NT2/D1 (cell line): Measurements from ENCODE around the gene RNF115.

Source experiments
- SUZ12 ChIP-seq: IDR thresholded peaks from 2 replicates; pipeline ENCODE4 v1.6.1; 2011; ENCODE audit not compliant: insufficient read length, insufficient read depth; ENCODE audit errors: extremely low read depth
- YY1 ChIP-seq: IDR thresholded peaks from 2 replicates; pipeline ENCODE4 v1.6.1; 2011; ENCODE audit not compliant: insufficient read length, insufficient read depth
- ZNF274 ChIP-seq: IDR thresholded peaks from 2 replicates; pipeline ENCODE4 v1.6.1; 2011; ENCODE audit warnings: mild to moderate bottlenecking, low read depth, low read length

GRCh38 chr1:145689922-145690321 is 134.0 kb downstream of the RNF115 start:
- TF ChIP-seq ZNF274 (no peak), YY1 (no peak), SUZ12 (no peak)
